A549 (cell line): ENCODE measurements around the gene OR51G2. TPM values are rescaled to one million over a fixed set of nuclear protein-coding genes. Genes with fewer than 3 reads are reported as not detected.
"Not testable (repeated sequence)": the region's sequence is repeated elsewhere in the genome, so short reads cannot be mapped to it uniquely, and the experiment has no call there.

Experiments used
- ATAC-seq, 2 experiments: fragments of 200-7000 bp in 1 of 2; fragments of >200 bp in 1 of 2; cut with Nextera tagmentation in 1 of 2; cut with Tn5 transposase in 1 of 2; 3 replicates each; pipeline versions ENCODE4 v1.8.0 to v1.9.1; 2018 to 2020; ENCODE audit warnings: mild to moderate bottlenecking in 1 of 2, moderate library complexity in 1 of 2
- CTCF ChIA-PET: fragments of 300-600 bp; sonication (Branson Sonifier 250); formaldehyde crosslinking; extraction: SDS; loops from one replicate; lab custom pipeline; 2021; ENCODE audit warnings: antibody characterized with exemption, inconsistent platforms; lab: Yijun Ruan, JAX
- POLR2A ChIA-PET: fragments of 350-600 bp; formaldehyde crosslinking; extraction: SDS; loops from one replicate; lab custom pipeline; 2021; ENCODE audit warnings: antibody characterized with exemption, inconsistent platforms; lab: Yijun Ruan, JAX
- DNase-seq, 2 experiments: peaks; one replicate each; pipeline versions ENCODE4 v3.0.0 to v3.0.0-alpha.2; 2011 to 2016; ENCODE audit warnings: low read depth in 1 of 2, low spot score in 1 of 2
- FAIRE-seq: peaks from 2 replicates; lab custom pipeline; 2011; peaks lifted over from hg19 to GRCh38; lab: Jason Lieb, UNC
- H3K27ac ChIP-seq, 2 experiments: fragments of >200 bp; sonication (Bioruptor Twin); formaldehyde crosslinking; 3 replicates each; pipeline ENCODE4 v1.5.1; 2016 to 2017
- H3K4me1 ChIP-seq: fragments of >200 bp; sonication (Bioruptor Twin); formaldehyde crosslinking; 3 replicates; pipeline ENCODE4 v1.6.1; 2016
- H3K4me2 ChIP-seq: fragments of >200 bp; sonication (Bioruptor Twin); formaldehyde crosslinking; 3 replicates; pipeline ENCODE4 v1.6.1; 2016
- H3K4me3 ChIP-seq: fragments of >200 bp; sonication (Bioruptor Twin); formaldehyde crosslinking; 3 replicates; pipeline ENCODE4 v1.5.1; 2016
- H3K9me3 ChIP-seq: fragments of >200 bp; sonication (Bioruptor Twin); formaldehyde crosslinking; 3 replicates; pipeline ENCODE4 v1.6.1; 2016
- BCL3 ChIP-seq: fragments of >200 bp; sonication (Bioruptor Twin); formaldehyde crosslinking; IDR thresholded peaks from 3 replicates; pipeline ENCODE4 v1.6.1; 2016
- CBX8 ChIP-seq: fragments of 200-600 bp; sonication (generic); IDR thresholded peaks from 2 replicates; pipeline ENCODE4 v1.6.1; 2016
- CTCF ChIP-seq: fragments of >200 bp; sonication (Bioruptor Twin); formaldehyde crosslinking; IDR thresholded peaks from 3 replicates; pipeline ENCODE4 v1.5.1; 2016
- EHF ChIP-seq: fragments of 250-450 bp; sonication (Bioruptor Pico); IDR thresholded peaks from 2 replicates; pipeline ENCODE4 v1.5.0; 2020; ENCODE audit warnings: mild to moderate bottlenecking
- ELK1 ChIP-seq: fragments of 150-350 bp; IDR thresholded peaks from 2 replicates; pipeline ENCODE4 v1.6.1; 2014; ENCODE audit warnings: low read depth, mild to moderate bottlenecking, low read length
- EP300 ChIP-seq, 2 experiments: fragments of >200 bp; sonication (Bioruptor Twin); formaldehyde crosslinking; IDR thresholded peaks; 2 replicates in 1 of 2; 3 replicates in 1 of 2; pipeline ENCODE4 v1.6.1; 2016 to 2017
- ESRRA ChIP-seq: fragments of 150-350 bp; IDR thresholded peaks from 2 replicates; pipeline ENCODE4 v1.6.1; 2014; ENCODE audit warnings: mild to moderate bottlenecking, low read length, borderline replicate concordance
- FOSB ChIP-seq: fragments of 250-450 bp; sonication (Bioruptor Pico); IDR thresholded peaks from 2 replicates; pipeline ENCODE4 v1.5.0; 2020; ENCODE audit warnings: mild to moderate bottlenecking, moderate library complexity
- FOSL2 ChIP-seq, 2 experiments: fragments of 450-650 bp in 1 of 2; fragments of >200 bp in 1 of 2; sonication (Bioruptor Twin) in 1 of 2; formaldehyde crosslinking; IDR thresholded peaks; 2 replicates each; pipeline versions ENCODE4 v1.5.0 to v1.6.1; 2016 to 2020; ENCODE audit warnings: mild to moderate bottlenecking in 1 of 2, moderate library complexity in 1 of 2
- FOXS1 ChIP-seq: fragments of 250-450 bp; sonication (Bioruptor Pico); IDR thresholded peaks from 2 replicates; pipeline ENCODE4 v1.5.0; 2020; ENCODE audit warnings: mild to moderate bottlenecking, moderate library complexity
- GATA3 ChIP-seq: IDR thresholded peaks from 2 replicates; pipeline ENCODE4 v1.6.1; 2012; ENCODE audit warnings: borderline replicate concordance
- HEYL ChIP-seq: fragments of 250-450 bp; sonication (Bioruptor Pico); IDR thresholded peaks from 2 replicates; pipeline ENCODE4 v1.8.0; 2021; ENCODE audit warnings: mild to moderate bottlenecking, moderate library complexity
- HMGXB4 ChIP-seq: fragments of 250-450 bp; sonication (Bioruptor Pico); IDR thresholded peaks from 2 replicates; pipeline ENCODE4 v1.5.0; 2021; ENCODE audit warnings: mild to moderate bottlenecking, moderate library complexity, borderline replicate concordance
- HOXB13 ChIP-seq: fragments of 250-450 bp; sonication (Bioruptor Pico); IDR thresholded peaks from 2 replicates; pipeline ENCODE4 v1.5.0; 2020; ENCODE audit warnings: low read depth, mild to moderate bottlenecking, moderate library complexity
- HOXB5 ChIP-seq: fragments of 250-450 bp; sonication (Bioruptor Pico); IDR thresholded peaks from 2 replicates; pipeline ENCODE4 v1.5.0; 2020; ENCODE audit warnings: mild to moderate bottlenecking, moderate library complexity
- MAFK ChIP-seq: fragments of 450-650 bp; IDR thresholded peaks from 2 replicates; pipeline ENCODE4 v1.6.1; 2014; ENCODE audit not compliant: partially characterized antibody
- MYC ChIP-seq: IDR thresholded peaks from 2 replicates; pipeline ENCODE4 v1.6.1; 2012; ENCODE audit warnings: mild to moderate bottlenecking, inconsistent platforms, low read length, improper control_type of control experiment, borderline replicate concordance
- NR3C1 ChIP-seq: fragments of >200 bp; sonication (Bioruptor Twin); formaldehyde crosslinking; IDR thresholded peaks from 3 replicates; pipeline ENCODE4 v1.6.1; 2017
- POLR2AphosphoS2 ChIP-seq: conservative IDR thresholded peaks from 2 replicates; pipeline ENCODE4 v1.6.1; 2012; ENCODE audit warnings: low read length, improper control_type of control experiment, inconsistent platforms
- RCOR1 ChIP-seq: fragments of 150-350 bp; IDR thresholded peaks from 2 replicates; pipeline ENCODE4 v1.6.1; 2014; ENCODE audit warnings: antibody characterized with exemption, low read length, low read depth
- RFX5 ChIP-seq: fragments of 450-650 bp; IDR thresholded peaks from 2 replicates; pipeline ENCODE4 v1.7.1; 2014; ENCODE audit warnings: antibody characterized with exemption, mild to moderate bottlenecking, moderate library complexity
- RNF2 ChIP-seq: fragments of 200-600 bp; sonication (generic); IDR thresholded peaks from 2 replicates; pipeline ENCODE4 v1.6.1; 2016; ENCODE audit warnings: low read depth, mild to moderate bottlenecking, antibody characterized with exemption, moderate library complexity, borderline replicate concordance
- TFCP2L1 ChIP-seq: fragments of 250-450 bp; sonication (Bioruptor Pico); IDR thresholded peaks from 2 replicates; pipeline ENCODE4 v1.5.0; 2021; ENCODE audit warnings: mild to moderate bottlenecking
- TP53 ChIP-seq: fragments of 250-450 bp; sonication (Bioruptor Pico); IDR thresholded peaks from 2 replicates; pipeline ENCODE4 v1.5.0; 2021; ENCODE audit warnings: mild to moderate bottlenecking, moderate library complexity
- ZC3H11A ChIP-seq: fragments of 450-650 bp; IDR thresholded peaks from 2 replicates; pipeline ENCODE4 v1.6.1; 2014; ENCODE audit warnings: antibody characterized with exemption, mild to moderate bottlenecking
- ZNF302 ChIP-seq: fragments of 250-450 bp; sonication (Bioruptor Pico); IDR thresholded peaks from 2 replicates; pipeline ENCODE4 v1.9.0; 2021; ENCODE audit warnings: inconsistent platforms, mild to moderate bottlenecking, moderate library complexity
- WGBS: methylation state at CpG from one replicate; pipeline ENCODE4 v1.1.6; 2017; ENCODE audit errors: missing lambda C conversion rate; 5-methylcytosine and 5-hydroxymethylcytosine counted together
- polyA plus RNA-seq, 4 experiments: library from polyadenylated mRNA; depleted of rRNA in 3 of 4; stranded (reverse); fragments of >200 nt; fragmentation: RNase III in 1 of 4; extraction: RNeasy Plus Mini Kit Qiagen cat#74134 plus additional on column Dnase treatment in 1 of 4; gene quantifications; 2 replicates in 3 of 4; 3 replicates in 1 of 4; pipeline ENCODE4 v1.2.3, GENCODE V29; 2011 to 2017
- TF ChIP-seq, protein P1 (sequence below): IDR thresholded peaks from 2 replicates; pipeline ENCODE4 v1.6.1; 2012

Gene OR51G2
- polyA plus RNA-seq, 2 of the 4 experiments (the other 2 are of a cell fraction): not detected

- ChIA-PET POLR2A (no interaction called here), CTCF (no interaction called here)
- Histone ChIP-seq H3K27ac (no peak overlapping the region), H3K9me3 (no peaks in the 10 kb centered on the region), H3K4me2 (no peak overlapping the region), H3K4me1 (no peaks in the 10 kb centered on the region), H3K4me3 (no peak overlapping the region)
- FAIRE-seq: no peak
- ATAC-seq: no peak
- TF ChIP-seq CBX8: no peak
- TF ChIP-seq FOXS1 (CRISPR knock-in tag): no peak
- TF ChIP-seq GATA3: no peak
- TF ChIP-seq RNF2: no peak
- no peak for TF ChIP-seq HOXB13 (CRISPR knock-in tag)
- TF ChIP-seq BCL3: no peak
- TF ChIP-seq EHF: no peak
- no peak for TF ChIP-seq ZC3H11A
- TF ChIP-seq TP53 (CRISPR knock-in tag): no peak
- no peak for TF ChIP-seq NR3C1
- no peak for TF ChIP-seq HOXB5 (CRISPR knock-in tag)
- TF ChIP-seq CTCF: no peak
- TF ChIP-seq ESRRA: no peak
- no peak for TF ChIP-seq MYC
- TF ChIP-seq, protein P1, sequence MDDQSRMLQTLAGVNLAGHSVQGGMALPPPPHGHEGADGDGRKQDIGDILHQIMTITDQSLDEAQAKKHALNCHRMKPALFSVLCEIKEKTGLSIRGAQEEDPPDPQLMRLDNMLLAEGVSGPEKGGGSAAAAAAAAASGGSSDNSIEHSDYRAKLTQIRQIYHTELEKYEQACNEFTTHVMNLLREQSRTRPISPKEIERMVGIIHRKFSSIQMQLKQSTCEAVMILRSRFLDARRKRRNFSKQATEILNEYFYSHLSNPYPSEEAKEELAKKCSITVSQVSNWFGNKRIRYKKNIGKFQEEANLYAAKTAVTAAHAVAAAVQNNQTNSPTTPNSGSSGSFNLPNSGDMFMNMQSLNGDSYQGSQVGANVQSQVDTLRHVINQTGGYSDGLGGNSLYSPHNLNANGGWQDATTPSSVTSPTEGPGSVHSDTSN: no peak
- TF ChIP-seq POLR2AphosphoS2: no peak
- 29% methylated on average over 4 of the region's 4 CpGs for WGBS
- no peak for DNase-seq
Observed at GRCh38 chr11:4957396-4957795, 38.2 kb upstream of the OR51G2 start.

GRCh38 chr11:4955613-4956012 lies 36.5 kb upstream of the OR51G2 start, which contains the start of gene OR51A2:
TSS of gene OR51A2 (minus strand) at chr11:4955713. CDS start at chr11:4955713, 0 bp downstream.
- H3K9me3 ChIP-seq, DNase-seq, H3K27ac ChIP-seq, H3K4me3 ChIP-seq, ATAC-seq, POLR2A ChIA-PET, H3K4me1 ChIP-seq, CTCF ChIA-PET, H3K4me2 ChIP-seq, FAIRE-seq: not testable (repeated sequence)
- WGBS: 3% methylated on average over 2 of the region's 2 CpGs

GRCh38 chr11:4947505-4947904 lies 28.4 kb upstream of the OR51G2 start, which contains the start of gene OR51A4:
TSS of gene OR51A4 (minus strand) at chr11:4947605. CDS start at chr11:4947100, 505 bp downstream.
- ATAC-seq (no peak), DNase-seq (no peak), FAIRE-seq (no peak)
- H3K4me3 ChIP-seq: no peak within 1 kb of the TSS
- H3K9me3 ChIP-seq: no peaks in the 10 kb centered on the region
- no peak for TF ChIP-seq MAFK
- no peak for TF ChIP-seq EP300 (IDR thresholded peaks at IDR 0.05)
- TF ChIP-seq NR3C1: no peak
- TF ChIP-seq HMGXB4 (CRISPR knock-in tag): no peak
- no peak for TF ChIP-seq ELK1
- no peak for TF ChIP-seq HEYL (CRISPR knock-in tag)
- TF ChIP-seq RCOR1: no peak
- no peak for TF ChIP-seq RFX5
- TF ChIP-seq FOSB: no peak
- TF ChIP-seq FOSL2 (IDR thresholded peaks at IDR 0.05): no peak
- TF ChIP-seq FOSL2 (CRISPR knock-in tag; IDR thresholded peaks at IDR 0.05): no peak
- no peak for TF ChIP-seq ZNF302 (CRISPR knock-in tag)
- no peak for TF ChIP-seq TFCP2L1 (CRISPR knock-in tag)
- no peak within 1 kb of the TSS for H3K27ac ChIP-seq
- POLR2A ChIA-PET: no interaction called here
- CTCF ChIA-PET: no interaction called here
- H3K4me2 ChIP-seq: no peak within 1 kb of the TSS
- H3K4me1 ChIP-seq: no peaks in the 10 kb centered on the region
